Esophagus squamous epithelium (tissue), 4 donors: ENCODE results near the gene TRAM2.

Source experiments
- POLR2A ChIP-seq, 4 donors: fragments of 450-650 bp; IDR thresholded peaks; one replicate each; pipeline ENCODE4 v1.6.1; 2017; ENCODE audit warnings: antibody characterized with exemption in 4 of 4, mild to moderate bottlenecking in 4 of 4, moderate library complexity in 3 of 4
- TF ChIP-seq, protein P1 (sequence below), 6 experiments: fragments of 450-650 bp in 4 of 6; fragments of 200-600 bp in 2 of 6; sonication (generic) in 2 of 6; IDR thresholded peaks; one replicate each; pipeline ENCODE4 v1.5.1; 2016 to 2019; ENCODE audit warnings: antibody characterized with exemption in 6 of 6, mild to moderate bottlenecking in 4 of 6, moderate library complexity in 4 of 6

DNA sequence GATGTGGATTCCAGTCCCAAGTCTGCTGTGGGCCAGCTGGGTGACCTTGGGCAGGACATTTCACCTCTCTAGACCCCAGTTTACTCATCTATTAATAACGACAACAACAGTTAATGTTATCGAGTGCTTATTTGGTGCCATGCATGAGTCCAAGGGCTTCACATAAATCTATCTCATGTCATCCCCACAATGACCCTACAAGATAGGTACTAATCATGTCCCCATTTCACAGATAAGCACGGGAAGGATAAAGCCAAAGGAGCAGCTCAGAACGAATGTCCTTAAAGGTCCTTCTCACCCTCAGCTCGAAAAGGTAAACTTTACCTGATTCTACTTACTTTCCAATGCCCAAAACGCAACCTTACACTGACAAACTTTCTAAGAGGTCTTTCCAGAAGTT lies 35.7 kb downstream of the TRAM2 start:
- no peak for TF ChIP-seq POLR2A (IDR thresholded peaks at IDR 0.05)
- TF ChIP-seq, protein P1, sequence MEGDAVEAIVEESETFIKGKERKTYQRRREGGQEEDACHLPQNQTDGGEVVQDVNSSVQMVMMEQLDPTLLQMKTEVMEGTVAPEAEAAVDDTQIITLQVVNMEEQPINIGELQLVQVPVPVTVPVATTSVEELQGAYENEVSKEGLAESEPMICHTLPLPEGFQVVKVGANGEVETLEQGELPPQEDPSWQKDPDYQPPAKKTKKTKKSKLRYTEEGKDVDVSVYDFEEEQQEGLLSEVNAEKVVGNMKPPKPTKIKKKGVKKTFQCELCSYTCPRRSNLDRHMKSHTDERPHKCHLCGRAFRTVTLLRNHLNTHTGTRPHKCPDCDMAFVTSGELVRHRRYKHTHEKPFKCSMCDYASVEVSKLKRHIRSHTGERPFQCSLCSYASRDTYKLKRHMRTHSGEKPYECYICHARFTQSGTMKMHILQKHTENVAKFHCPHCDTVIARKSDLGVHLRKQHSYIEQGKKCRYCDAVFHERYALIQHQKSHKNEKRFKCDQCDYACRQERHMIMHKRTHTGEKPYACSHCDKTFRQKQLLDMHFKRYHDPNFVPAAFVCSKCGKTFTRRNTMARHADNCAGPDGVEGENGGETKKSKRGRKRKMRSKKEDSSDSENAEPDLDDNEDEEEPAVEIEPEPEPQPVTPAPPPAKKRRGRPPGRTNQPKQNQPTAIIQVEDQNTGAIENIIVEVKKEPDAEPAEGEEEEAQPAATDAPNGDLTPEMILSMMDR (IDR thresholded peaks at IDR 0.05): no peak
